ENCODE measurements around the gene B3GAT3.
"Not testable (repeated sequence)": the region's sequence is repeated elsewhere in the genome, so short reads cannot be mapped to it uniquely, and the experiment has no call there.

Gene B3GAT3

GRCh38 chr11:62573592-62574362 lies 48.0 kb downstream of the B3GAT3 start, which contains the start of gene EEF1G:
TSS of gene EEF1G (minus strand) at chr11:62573891. CDS start at chr11:62573842, 49 bp downstream.
- peak within 1 kb of the TSS; percentile 87 for H3K27ac ChIP-seq
- peaks cover 67% of the 10 kb centered on the region for H3K36me3 ChIP-seq (ENCODE audit: insufficient read depth, low read length)
- H3K4me3 ChIP-seq, result peak within 1 kb of the TSS; percentile 83
- peak; percentile 99 for DNase-seq (ENCODE audit: low read depth, low spot score)
- peak; percentile 94 for TF ChIP-seq FOXP2 (optimal IDR thresholded peaks at IDR 0.05; ENCODE audit: control extremely low read depth, extremely low read length, insufficient read depth)
- no peak for TF ChIP-seq EZH2 (IDR thresholded peaks at IDR 0.05)
- peak; percentile 97 for TF ChIP-seq POLR2AphosphoS5 (IDR thresholded peaks at IDR 0.05; ENCODE audit: borderline replicate concordance, low read depth, low read length)
- H3K9ac ChIP-seq (ENCODE audit: insufficient read length), result peak within 1 kb of the TSS; percentile 96
- no peaks in the 10 kb centered on the region for H3K9me3 ChIP-seq (ENCODE audit: low read depth, low read length)

GRCh38 chr11:62573006-62573591 lies 48.7 kb downstream of the B3GAT3 start:
- Histone ChIP-seq H3K4me3 (peak overlapping the region; percentile 82), H3K36me3 (ENCODE audit: insufficient read depth, low read length) (peaks cover 66% of the 10 kb centered on the region), H3K9ac (ENCODE audit: insufficient read length) (peak overlapping the region; percentile 96), H3K9me3 (ENCODE audit: low read depth, low read length) (no peaks in the 10 kb centered on the region), H3K27ac (peak overlapping the region; percentile 87)
- no peak for DNase-seq (ENCODE audit: low read depth, low spot score)
- no peak for TF ChIP-seq POLR2AphosphoS5 (IDR thresholded peaks at IDR 0.05; ENCODE audit: borderline replicate concordance, low read depth, low read length)
- no peak for TF ChIP-seq FOXP2 (optimal IDR thresholded peaks at IDR 0.05; ENCODE audit: control extremely low read depth, extremely low read length, insufficient read depth)
- no peak for TF ChIP-seq EZH2 (IDR thresholded peaks at IDR 0.05)

- DNase-seq (ENCODE audit: low read depth, low spot score), result no peak
- TF ChIP-seq FOXP2 (optimal IDR thresholded peaks at IDR 0.05; ENCODE audit: control extremely low read depth, extremely low read length, insufficient read depth), result no peak
- no peak; the same call in 1 of the 2 replicates for TF ChIP-seq POLR2AphosphoS5 (IDR thresholded peaks at IDR 0.05; ENCODE audit: borderline replicate concordance, low read depth, low read length)
- no peak for TF ChIP-seq EZH2 (IDR thresholded peaks at IDR 0.05)
- peaks cover 69% of the 10 kb centered on the region for H3K36me3 ChIP-seq (ENCODE audit: insufficient read depth, low read length)
- peak overlapping the region; percentile 96 for H3K9ac ChIP-seq (ENCODE audit: insufficient read length)
- no peaks in the 10 kb centered on the region for H3K9me3 ChIP-seq (ENCODE audit: low read depth, low read length)
- H3K4me3 ChIP-seq, result peak overlapping the region; percentile 82
- peak overlapping the region; percentile 87 for H3K27ac ChIP-seq
These were observed 49.4 kb downstream of the B3GAT3 start for GRCh38 chr11:62572431-62572830.

GRCh38 chr11:62571493-62571892 lies 50.3 kb downstream of the B3GAT3 start:
- DNase-seq (ENCODE audit: low read depth, low spot score), result not testable (repeated sequence)
- peak overlapping the region; percentile 87 for H3K27ac ChIP-seq

GRCh38 chr11:62570903-62571302 lies 50.9 kb downstream of the B3GAT3 start:
- H3K9me3 ChIP-seq (ENCODE audit: low read depth, low read length); H3K9ac ChIP-seq (ENCODE audit: insufficient read length); DNase-seq (ENCODE audit: low read depth, low spot score); H3K27ac ChIP-seq: not testable (repeated sequence)
- Histone ChIP-seq H3K4me3 (peak overlapping the region; percentile 82; the same call in 1 of the 2 replicates), H3K36me3 (ENCODE audit: insufficient read depth, low read length) (peaks cover 73% of the 10 kb centered on the region)

More at GRCh38 chr11:62571493-62571892, 50.3 kb downstream of the B3GAT3 start:
- Histone ChIP-seq H3K4me3 (peak overlapping the region; percentile 82), H3K36me3 (ENCODE audit: insufficient read depth, low read length) (peaks cover 73% of the 10 kb centered on the region), H3K9ac (ENCODE audit: insufficient read length) (peak overlapping the region; percentile 96)
- not testable (repeated sequence) for H3K9me3 ChIP-seq (ENCODE audit: low read depth, low read length)

- no peak overlapping the region for H3K27ac ChIP-seq
These were observed 52.2 kb downstream of the B3GAT3 start for GRCh38 chr11:62569611-62570010.

GRCh38 chr11:62567018-62567633 lies 54.7 kb downstream of the B3GAT3 start:
- no peak for TF ChIP-seq EZH2 (IDR thresholded peaks at IDR 0.05)
- no peak for TF ChIP-seq POLR2AphosphoS5 (IDR thresholded peaks at IDR 0.05; ENCODE audit: borderline replicate concordance, low read depth, low read length)
- no peak for TF ChIP-seq FOXP2 (optimal IDR thresholded peaks at IDR 0.05; ENCODE audit: control extremely low read depth, extremely low read length, insufficient read depth)
- Histone ChIP-seq H3K27ac (peak overlapping the region; percentile 54), H3K36me3 (ENCODE audit: insufficient read depth, low read length) (peaks cover 91% of the 10 kb centered on the region), H3K9me3 (ENCODE audit: low read depth, low read length) (no peaks in the 10 kb centered on the region), H3K9ac (ENCODE audit: insufficient read length) (peak overlapping the region; percentile 32), H3K4me3 (no peak overlapping the region)
- no peak for DNase-seq (ENCODE audit: low read depth, low spot score)

More at GRCh38 chr11:62569611-62570010, 52.2 kb downstream of the B3GAT3 start:
- TF ChIP-seq FOXP2 (optimal IDR thresholded peaks at IDR 0.05; ENCODE audit: control extremely low read depth, extremely low read length, insufficient read depth), result no peak
- TF ChIP-seq EZH2 (IDR thresholded peaks at IDR 0.05), result no peak
- TF ChIP-seq POLR2AphosphoS5 (IDR thresholded peaks at IDR 0.05; ENCODE audit: borderline replicate concordance, low read depth, low read length), result no peak
- no peaks in the 10 kb centered on the region for H3K9me3 ChIP-seq (ENCODE audit: low read depth, low read length)
- peak overlapping the region; percentile 47 for H3K9ac ChIP-seq (ENCODE audit: insufficient read length)
- no peak for DNase-seq (ENCODE audit: low read depth, low spot score)
- H3K36me3 ChIP-seq (ENCODE audit: insufficient read depth, low read length), result peaks cover 80% of the 10 kb centered on the region
- H3K4me3 ChIP-seq, result no peak overlapping the region

GRCh38 chr11:62566247-62566646 lies 55.5 kb downstream of the B3GAT3 start:
- TF ChIP-seq FOXP2 (optimal IDR thresholded peaks at IDR 0.05; ENCODE audit: control extremely low read depth, extremely low read length, insufficient read depth) (no peak), EZH2 (IDR thresholded peaks at IDR 0.05) (no peak), POLR2AphosphoS5 (IDR thresholded peaks at IDR 0.05; ENCODE audit: borderline replicate concordance, low read depth, low read length) (no peak)
- Histone ChIP-seq H3K36me3 (ENCODE audit: insufficient read depth, low read length) (peaks cover 91% of the 10 kb centered on the region), H3K27ac (peak overlapping the region; percentile 54; the same call in 1 of the 2 replicates)

More at GRCh38 chr11:62566247-62566646, 55.5 kb downstream of the B3GAT3 start:
- Histone ChIP-seq H3K9me3 (ENCODE audit: low read depth, low read length) (no peaks in the 10 kb centered on the region), H3K4me3 (no peak overlapping the region), H3K9ac (ENCODE audit: insufficient read length) (peak overlapping the region; percentile 25)
- DNase-seq (ENCODE audit: low read depth, low spot score), result no peak

Data from SK-N-MC (cell line).